Stimulated activated CD8-positive, alpha-beta memory T cell treated with anti-CD3 and anti-CD28 coated beads, Interleukin-15, amount 100 ng/mL, for 48 hours (primary cell): ENCODE measurements around the gene NHSL1.
A peak's percentile ranks its signal among the peaks of the same experiment; 100 is the strongest.

ENCODE experiments used
- DNase-seq, 2 donors: peaks; one replicate each; pipeline ENCODE4 v3.0.0-alpha.2; 2020; ENCODE audit warnings: low read depth in 2 of 2

The NHSL1 gene

DNA sequence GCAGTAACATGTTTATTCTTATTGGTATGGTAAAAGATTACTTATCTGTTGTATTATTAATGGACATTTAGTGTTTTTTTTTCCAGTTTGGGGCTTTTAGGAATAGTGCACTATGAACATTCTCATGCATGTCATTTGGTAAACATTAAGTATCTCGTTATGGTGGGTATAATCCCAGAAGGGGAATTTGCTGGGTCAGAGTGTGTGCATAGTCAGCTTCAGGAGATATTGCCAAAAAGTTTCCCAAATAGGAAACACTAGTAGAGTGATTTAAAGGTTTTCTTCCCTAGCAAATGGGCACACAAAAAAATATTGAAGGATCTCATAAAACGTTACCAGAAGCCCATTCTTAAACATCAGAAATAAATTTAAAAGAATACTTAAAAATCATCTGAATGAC is 25.2 kb upstream of the NHSL1 start:
- no peak for DNase-seq

- no peak for DNase-seq
Observed at GRCh38 chr6:138523347-138524210, 24.3 kb upstream of the NHSL1 start.

DNA sequence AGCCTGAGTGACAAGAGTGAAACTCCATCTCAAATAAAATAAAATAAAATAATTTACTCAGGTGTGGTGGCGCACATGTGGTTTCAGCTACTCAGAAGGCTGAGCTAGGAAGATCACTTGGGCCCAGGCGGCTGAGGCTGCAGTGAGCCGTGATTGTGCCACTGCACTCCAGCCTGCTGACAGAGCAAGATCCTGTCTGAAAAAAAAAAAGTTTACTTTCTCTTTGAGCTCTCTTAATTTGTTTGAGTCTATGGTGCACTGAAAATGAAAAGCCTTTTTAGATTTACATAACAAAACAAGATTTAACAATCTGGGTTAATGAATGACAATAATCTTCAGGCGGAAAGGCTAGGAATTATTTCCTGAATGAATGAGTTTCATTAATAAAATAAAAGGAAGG is 23.3 kb upstream of the NHSL1 start:
- no peak for DNase-seq

DNA sequence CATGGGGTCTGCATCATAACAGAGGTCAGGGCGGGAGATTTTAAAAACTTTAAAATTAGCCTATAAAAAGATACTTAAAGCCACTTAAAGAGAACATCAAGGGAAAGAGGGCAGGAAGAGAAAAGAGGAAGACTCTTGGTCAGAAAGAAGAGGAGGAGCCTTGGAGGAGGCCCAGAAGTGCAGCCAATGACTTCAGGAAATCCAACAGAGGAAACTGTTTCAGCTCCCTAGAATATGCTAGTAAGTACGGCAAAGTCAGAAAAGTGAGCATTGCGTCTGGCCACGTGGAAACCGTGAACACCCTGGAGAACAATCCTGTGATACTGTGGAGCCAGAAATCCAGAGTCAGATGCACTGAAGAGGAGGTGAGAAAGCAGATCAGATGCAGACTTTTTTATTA is 22.5 kb upstream of the NHSL1 start:
- no peak for DNase-seq

DNA sequence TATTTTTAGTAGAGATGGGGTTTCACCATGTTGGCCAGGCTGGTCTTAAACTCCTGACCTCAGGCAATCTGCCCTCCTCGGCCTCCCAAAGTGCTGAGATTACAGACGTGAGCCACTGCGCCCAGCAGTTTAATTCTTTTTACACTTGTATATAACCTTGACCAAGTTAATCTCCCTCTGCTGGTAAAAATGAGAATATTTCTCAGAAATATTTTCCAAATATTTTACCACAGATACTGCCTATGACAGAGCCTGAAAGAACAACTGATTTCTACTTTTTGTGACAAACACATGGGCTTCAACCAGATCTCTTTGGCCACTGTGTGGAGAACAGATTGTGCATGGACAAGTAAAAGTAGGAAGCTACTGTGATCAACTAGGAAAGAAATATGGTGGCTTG is 21.2 kb upstream of the NHSL1 start:
- DNase-seq = no peak

DNA sequence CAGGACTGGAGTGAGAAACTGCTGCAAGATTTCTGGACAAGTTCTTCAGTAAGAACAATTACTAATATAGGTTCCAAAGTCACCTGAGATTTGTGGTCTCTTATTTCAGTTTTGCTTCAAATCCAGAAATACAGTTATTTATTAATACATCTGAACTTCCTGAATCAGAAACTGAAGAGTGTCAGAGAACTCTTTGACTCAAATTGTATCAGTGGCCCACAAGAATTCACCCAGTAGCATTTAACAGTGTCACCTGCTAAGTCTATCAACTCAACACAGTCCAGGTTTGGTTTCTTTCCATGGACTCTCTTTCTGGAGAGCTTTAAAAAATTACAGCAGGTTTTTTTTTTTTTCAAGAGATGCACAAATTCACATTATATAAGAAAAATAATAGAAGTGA is 18.8 kb upstream of the NHSL1 start:
- no peak for DNase-seq

DNA sequence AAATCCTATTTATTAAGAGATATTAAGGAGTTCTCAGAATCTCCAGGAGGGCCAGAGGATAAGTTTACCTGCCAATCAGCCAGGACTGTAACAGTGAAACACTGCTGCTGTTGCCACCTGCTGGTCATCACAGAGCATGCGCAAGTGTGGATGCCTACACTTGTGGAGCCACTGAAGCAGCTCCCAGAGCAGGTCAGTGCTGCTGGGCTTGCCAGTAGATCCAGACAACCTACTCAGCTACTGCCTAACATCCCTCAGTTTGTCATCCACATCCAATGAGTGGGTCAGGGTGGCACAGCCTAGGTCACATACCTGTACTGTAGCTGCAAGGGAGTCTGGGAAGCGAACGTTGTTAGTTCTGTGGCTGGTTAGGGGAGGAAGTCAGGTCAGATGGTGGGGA is 18.3 kb upstream of the NHSL1 start:
- peak; percentile 12 to 25 for DNase-seq

DNA sequence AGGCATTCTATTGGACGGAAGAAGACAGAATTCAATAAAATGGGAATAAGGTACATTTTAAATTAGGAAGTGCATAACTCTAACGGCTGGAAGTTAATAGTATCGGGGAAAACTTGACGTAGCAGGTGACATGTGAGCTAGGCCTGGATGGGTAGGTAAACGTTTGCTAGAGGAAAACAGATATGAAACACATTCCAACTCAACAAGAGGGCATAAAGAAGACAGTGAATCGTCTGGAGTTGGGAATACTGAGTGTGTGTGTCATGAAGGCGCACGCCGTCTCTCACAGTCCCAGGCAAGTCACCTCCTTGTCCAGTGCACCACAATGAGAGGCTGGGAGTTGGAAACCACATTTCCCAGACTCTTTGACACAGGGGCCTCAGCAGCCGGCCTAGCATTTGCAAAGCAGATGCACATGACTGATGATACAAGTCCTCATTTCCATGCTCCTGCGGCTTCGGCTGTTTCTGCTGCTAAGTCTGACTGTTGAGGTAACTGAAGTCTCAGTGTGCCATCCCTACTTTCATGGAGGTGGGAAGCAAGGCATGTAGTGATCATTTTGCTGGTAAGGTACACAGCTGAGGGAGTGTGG is 16.5 kb upstream of the NHSL1 start:
- no peak for DNase-seq

DNA sequence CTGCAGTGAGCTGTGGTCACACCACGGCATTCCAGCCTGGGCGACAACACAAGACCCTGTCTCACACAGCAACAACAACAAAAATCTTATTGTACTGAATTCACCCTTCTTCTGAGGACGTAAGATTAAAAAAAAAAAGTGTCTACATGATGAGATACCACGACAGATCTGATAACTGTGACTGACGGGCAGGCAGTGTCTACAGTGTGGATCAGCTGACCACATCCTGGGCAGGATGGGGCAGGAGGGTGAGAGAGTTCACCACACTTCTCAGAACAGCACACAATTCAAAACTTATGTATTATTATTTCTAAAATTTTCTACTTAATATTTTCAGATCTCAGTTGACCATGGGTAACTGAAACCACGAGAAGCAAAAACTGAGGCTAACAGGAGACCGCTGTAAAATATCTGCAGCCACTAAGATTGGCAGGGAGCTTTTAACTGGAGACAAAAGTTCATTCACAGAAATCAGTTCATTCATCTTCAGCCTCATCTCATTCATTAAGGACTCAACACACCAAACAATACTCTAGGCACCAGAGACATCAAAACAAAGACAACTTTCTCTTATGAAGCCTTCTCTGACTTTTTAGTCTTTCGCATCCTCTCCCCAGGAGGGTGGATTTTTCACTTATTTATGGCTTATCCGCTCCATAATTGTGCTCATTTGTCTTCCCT is 15.7 kb upstream of the NHSL1 start:
- DNase-seq = no peak

DNA sequence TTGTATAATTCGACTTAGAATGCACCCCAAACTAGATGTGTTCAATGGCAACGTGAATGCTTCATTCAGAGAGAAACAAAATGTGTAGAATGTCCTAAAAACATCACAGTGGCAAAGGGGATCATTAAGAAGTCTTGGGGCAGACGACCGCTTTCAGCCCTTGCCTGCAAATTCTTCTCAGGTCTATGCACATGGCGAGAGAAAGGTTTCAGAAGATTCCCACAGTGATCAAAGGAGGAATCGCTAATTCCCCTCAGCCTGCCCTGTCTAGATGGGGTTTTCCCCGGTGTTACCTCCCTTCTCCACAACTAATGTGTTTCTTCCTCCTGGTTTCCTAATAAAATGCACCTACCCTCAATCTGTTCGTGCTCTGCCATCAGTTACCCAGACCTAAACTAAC is 13.3 kb upstream of the NHSL1 start:
- no peak for DNase-seq

DNA sequence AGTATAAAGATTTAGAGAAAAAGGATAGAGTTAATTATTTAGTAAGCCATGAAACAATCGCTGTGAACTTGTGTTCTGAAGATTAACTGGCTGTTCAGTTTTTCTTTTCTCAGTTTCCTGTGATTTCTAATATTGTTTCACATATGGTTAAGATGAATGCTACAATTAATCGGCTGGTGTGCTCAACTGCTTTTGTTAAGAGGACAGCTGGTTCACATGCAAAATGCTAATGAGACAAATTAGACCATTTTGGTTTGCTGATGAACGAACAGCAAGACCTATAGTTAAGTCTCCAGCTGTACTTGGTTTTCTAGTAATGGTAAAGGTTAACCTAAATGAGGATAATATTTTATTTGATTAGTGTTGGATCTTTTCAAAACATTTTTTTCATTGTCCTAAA is 10.8 kb upstream of the NHSL1 start:
- DNase-seq = no peak

DNA sequence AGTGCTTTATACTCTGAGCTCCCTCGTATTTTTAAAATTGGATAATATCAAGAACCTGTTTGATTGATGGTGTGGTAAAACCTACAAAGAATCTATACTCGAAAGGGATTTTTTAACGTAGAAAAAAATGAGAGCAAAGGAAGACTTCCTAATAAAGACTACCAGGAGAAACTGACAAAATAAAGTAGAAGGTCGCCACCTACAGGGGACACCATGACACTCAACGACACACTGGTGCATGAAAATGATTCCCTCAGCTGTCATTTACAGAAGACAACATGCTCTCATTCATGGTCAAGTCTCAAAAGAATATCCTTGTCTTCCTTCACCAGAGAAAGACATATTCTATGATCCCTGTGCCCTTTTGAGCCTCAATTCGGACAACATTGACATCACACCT is 10.1 kb upstream of the NHSL1 start:
- DNase-seq = no peak

DNA sequence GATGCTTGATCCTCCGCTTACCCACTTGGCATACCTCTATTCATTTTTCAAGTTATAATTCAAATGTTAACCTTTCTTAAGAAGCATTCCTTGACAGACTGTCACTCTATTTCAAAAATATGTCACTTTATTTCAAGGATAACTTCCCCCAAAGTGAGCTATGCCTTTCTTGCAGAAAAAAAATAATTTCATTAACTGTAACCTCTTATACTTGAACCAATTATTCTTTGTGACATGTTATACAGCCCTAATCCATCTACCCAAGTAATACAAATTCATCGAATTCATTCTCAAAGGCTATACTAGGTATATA is 9.3 kb upstream of the NHSL1 start:
- no peak for DNase-seq

- DNase-seq = no peak
Observed at GRCh38 chr6:138507977-138508675, 8.8 kb upstream of the NHSL1 start.

GRCh38 chr6:138504764-138505689 is 5.7 kb upstream of the NHSL1 start:
- no peak for DNase-seq

DNA sequence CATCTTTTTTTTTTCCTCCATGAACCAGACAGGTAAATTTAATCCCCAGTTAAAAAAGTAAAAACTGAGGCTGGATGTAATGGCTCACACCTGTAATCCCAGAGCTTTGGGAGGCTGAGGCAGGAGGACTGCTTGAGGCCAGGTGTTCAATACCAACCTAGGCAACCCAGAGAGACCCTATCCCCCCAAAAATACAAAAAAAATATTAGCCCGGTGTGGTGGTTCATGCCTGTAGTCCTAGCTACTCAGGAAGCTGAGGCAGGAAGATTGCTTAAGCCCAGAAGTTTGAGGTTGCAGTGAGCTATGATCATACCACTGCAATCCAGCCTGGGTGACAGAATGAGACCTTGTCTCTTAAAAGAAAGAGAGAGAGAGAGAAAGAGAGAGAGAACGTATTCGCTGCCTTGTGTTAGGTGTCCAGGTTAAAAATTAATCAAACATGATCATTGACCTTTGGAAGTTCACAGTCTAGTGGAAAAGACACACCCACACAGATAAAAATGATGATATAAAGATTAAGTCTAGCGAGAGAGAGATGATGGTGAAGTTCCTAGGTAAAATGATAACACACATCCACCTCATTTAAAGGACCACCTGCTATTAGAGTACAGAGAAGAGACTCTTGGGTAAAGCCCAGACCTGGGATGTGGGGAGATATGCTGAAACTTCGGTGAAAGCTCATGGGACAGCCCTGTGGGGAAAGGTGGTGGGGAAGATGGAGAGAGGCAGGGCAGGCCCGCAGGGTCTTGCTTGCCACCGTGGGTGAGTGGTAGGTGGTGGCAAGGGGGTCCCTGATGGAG is 4.8 kb upstream of the NHSL1 start:
- DNase-seq = no peak

- DNase-seq = no peak
Observed at GRCh38 chr6:138502546-138502945, 3.3 kb upstream of the NHSL1 start.

- DNase-seq = no peak
Observed at GRCh38 chr6:138500867-138501446, 1.7 kb upstream of the NHSL1 start.

- no peak for DNase-seq
Observed at GRCh38 chr6:138500045-138500665, 861 bp upstream of the NHSL1 start.
